A549 treated with ZK216348 at 1 μM for 4 hours (cell line): ENCODE results near the gene KCNA3. TPM values are rescaled to one million over a fixed set of nuclear protein-coding genes. Genes with fewer than 3 reads are reported as not detected.

Source experiments
- total RNA-seq: library from RNA; stranded (reverse); fragments of 200-300 nt; extraction: Qiagen RNA extraction; gene quantifications from 5 replicates; pipeline ENCODE4 v1.2.3, GENCODE V29; 2022; ENCODE audit warnings: low read depth

Gene KCNA3
- not detected in 5 replicates for total RNA-seq

DNA sequence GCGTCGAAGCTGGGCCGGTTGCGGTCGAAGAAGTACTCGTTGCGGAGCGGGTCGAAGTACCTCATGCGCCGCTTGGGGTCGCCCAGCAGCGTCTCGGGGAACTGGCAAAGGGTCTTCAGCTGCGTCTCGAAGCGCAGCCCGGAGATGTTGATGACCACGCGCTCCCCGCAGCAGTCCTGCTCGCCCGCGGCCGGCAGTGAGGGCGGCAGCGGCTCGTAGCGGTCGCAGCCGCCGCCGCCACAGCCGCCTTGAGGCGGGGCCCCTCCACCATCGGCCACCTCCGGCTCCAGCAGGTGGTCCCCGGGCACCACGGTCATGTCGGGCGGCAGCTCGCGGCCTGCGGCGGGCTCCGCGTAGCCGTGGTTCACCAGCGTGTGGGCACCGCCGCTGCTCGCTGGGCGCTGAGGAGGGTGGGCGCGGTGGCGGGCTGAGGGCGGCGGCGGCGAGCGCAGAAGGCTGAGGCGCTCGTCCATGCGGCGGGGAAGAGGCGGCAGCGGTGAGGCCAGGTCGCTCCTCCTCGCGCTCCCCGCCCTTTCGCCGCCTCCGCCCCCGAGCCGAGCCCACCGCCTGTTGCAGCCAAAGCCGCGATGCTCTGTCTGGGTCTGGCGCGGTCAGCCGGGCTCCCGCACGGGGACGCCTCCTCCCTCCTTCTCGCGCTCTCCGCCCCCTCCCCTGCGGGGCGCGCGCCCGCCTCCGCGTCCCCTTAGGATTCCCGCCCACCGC is at the start of gene KCNA3:
Gene KCNA3, minus strand, starts transcription at position 604 of the 723 bp plus-strand sequence. Its CDS starts 131 bp downstream, at position 473.

Other genes starting within 250 kb of the KCNA3 start
- not detected in 5 replicates for gene PROK1, start 223.8 kb downstream of the KCNA3 start, total RNA-seq
- gene KCNA10, start 155.8 kb downstream of the KCNA3 start, total RNA-seq, result not detected in 5 replicates
- 0.02 to 0.18 TPM (median 0.05 TPM) in 3 of 5 replicates, not detected in the others for gene KCNA2, start 68.6 kb downstream of the KCNA3 start, total RNA-seq
- gene CD53, start 198.2 kb upstream of the KCNA3 start, total RNA-seq, result not detected in 5 replicates